HEK293 (cell line): ENCODE data around the gene D2HGDH.

ENCODE experiments used
- CTCF ChIA-PET: fragments of 350-600 bp; formaldehyde crosslinking; extraction: SDS; loops from one replicate; lab custom pipeline; 2021; ENCODE audit warnings: antibody characterized with exemption; lab: Yijun Ruan, JAX
- POLR2A ChIA-PET: fragments of 300-600 bp; formaldehyde crosslinking; extraction: SDS; loops from one replicate; lab custom pipeline; 2020; ENCODE audit warnings: antibody characterized with exemption, inconsistent platforms; lab: Yijun Ruan, JAX
- H3K27ac ChIP-seq: fragments of 200-500 bp; sonication (Bioruptor generic); 2 replicates; pipeline ENCODE4 v1.5.1; 2014; ENCODE audit warnings: low read depth, low read length, control low read depth, inconsistent platforms; ENCODE audit errors: extremely low read depth
- H3K36me3 ChIP-seq, 2 experiments: fragments of 200-500 bp in 1 of 2; sonication (Bioruptor generic) in 1 of 2; 1 replicate in 1 of 2; 2 replicates in 1 of 2; pipeline ENCODE4 v1.5.1; 2014 to 2017; ENCODE audit warnings: inconsistent platforms in 2 of 2, low read length in 2 of 2; ENCODE audit not compliant: control insufficient read depth in 2 of 2, insufficient read depth in 1 of 2
- H3K4me1 ChIP-seq: fragments of 200-500 bp; sonication (Bioruptor generic); 2 replicates; pipeline ENCODE4 v1.5.1; 2014; ENCODE audit warnings: mild to moderate bottlenecking, low read length, inconsistent platforms; ENCODE audit not compliant: control insufficient read depth, insufficient read depth
- H3K4me3 ChIP-seq: 2 replicates; pipeline ENCODE4 v1.5.1; 2011; ENCODE audit warnings: low read depth, mild to moderate bottlenecking, control low read depth, low read length, moderate library complexity
- H3K9me3 ChIP-seq: fragments of 200-500 bp; sonication (Bioruptor generic); 2 replicates; pipeline ENCODE4 v1.5.1; 2014; ENCODE audit warnings: low read depth, low read length, inconsistent platforms; ENCODE audit not compliant: control insufficient read depth, insufficient read depth
- ELK4 ChIP-seq: IDR thresholded peaks from 2 replicates; pipeline ENCODE4 v1.6.1; 2011; ENCODE audit warnings: mild to moderate bottlenecking, low read depth, low read length, borderline replicate concordance
- GLI4 ChIP-seq: fragments of 450-650 bp; formaldehyde crosslinking; IDR thresholded peaks from 2 replicates; pipeline ENCODE4 v1.5.1; 2016; ENCODE audit warnings: missing biosample characterization, missing genetic modification characterization
- GLIS1 ChIP-seq: fragments of 450-650 bp; formaldehyde crosslinking; IDR thresholded peaks from 2 replicates; pipeline ENCODE4 v1.5.1; 2016; ENCODE audit warnings: missing biosample characterization, missing genetic modification characterization
- ZBTB1 ChIP-seq: fragments of 450-650 bp; formaldehyde crosslinking; IDR thresholded peaks from 2 replicates; pipeline ENCODE4 v1.5.1; 2016; ENCODE audit warnings: missing biosample characterization, missing genetic modification characterization
- ZFHX2 ChIP-seq: fragments of 450-650 bp; formaldehyde crosslinking; conservative IDR thresholded peaks from 2 replicates; pipeline ENCODE4 v1.5.1; 2016; ENCODE audit warnings: missing biosample characterization, missing genetic modification characterization
- ZFP41 ChIP-seq: fragments of 450-650 bp; formaldehyde crosslinking; IDR thresholded peaks from 2 replicates; pipeline ENCODE4 v1.5.1; 2016; ENCODE audit warnings: missing biosample characterization, missing genetic modification characterization, borderline replicate concordance
- ZFP69B ChIP-seq: fragments of 450-650 bp; formaldehyde crosslinking; IDR thresholded peaks from 2 replicates; pipeline ENCODE4 v1.5.1; 2016; ENCODE audit warnings: missing biosample characterization, missing genetic modification characterization
- ZNF114 ChIP-seq: fragments of 450-650 bp; formaldehyde crosslinking; IDR thresholded peaks from 2 replicates; pipeline ENCODE4 v1.5.0; 2017; ENCODE audit warnings: missing biosample characterization, missing genetic modification characterization
- ZNF148 ChIP-seq: fragments of 450-650 bp; formaldehyde crosslinking; IDR thresholded peaks from 2 replicates; pipeline ENCODE4 v1.5.0; 2017; ENCODE audit warnings: missing biosample characterization, missing genetic modification characterization, borderline replicate concordance
- ZNF18 ChIP-seq: fragments of 450-650 bp; formaldehyde crosslinking; IDR thresholded peaks from 2 replicates; pipeline ENCODE4 v1.5.1; 2016; ENCODE audit warnings: missing biosample characterization, missing genetic modification characterization
- ZNF184 ChIP-seq: fragments of 450-650 bp; IDR thresholded peaks from 2 replicates; pipeline ENCODE4 v1.5.1; 2018; ENCODE audit warnings: missing biosample characterization, mild to moderate bottlenecking, missing genetic modification characterization
- ZNF248 ChIP-seq: fragments of 450-650 bp; formaldehyde crosslinking; IDR thresholded peaks from 2 replicates; pipeline ENCODE4 v1.5.1; 2017; ENCODE audit warnings: missing biosample characterization, missing genetic modification characterization
- ZNF521 ChIP-seq: fragments of 450-650 bp; formaldehyde crosslinking; IDR thresholded peaks from 2 replicates; pipeline ENCODE4 v1.5.1; 2017; ENCODE audit warnings: missing biosample characterization, mild to moderate bottlenecking, missing genetic modification characterization
- ZNF548 ChIP-seq: fragments of 450-650 bp; formaldehyde crosslinking; IDR thresholded peaks from 2 replicates; pipeline ENCODE4 v1.5.1; 2016; ENCODE audit warnings: missing biosample characterization, missing genetic modification characterization
- ZNF600 ChIP-seq: fragments of 450-650 bp; formaldehyde crosslinking; IDR thresholded peaks from 2 replicates; pipeline ENCODE4 v1.5.1; 2016; ENCODE audit warnings: missing biosample characterization, missing genetic modification characterization
- ZSCAN30 ChIP-seq: fragments of 450-650 bp; IDR thresholded peaks from 2 replicates; pipeline ENCODE4 v1.5.1; 2018; ENCODE audit warnings: missing biosample characterization, mild to moderate bottlenecking, missing genetic modification characterization, moderate library complexity
- ZSCAN5A ChIP-seq: fragments of 450-650 bp; formaldehyde crosslinking; IDR thresholded peaks from 2 replicates; pipeline ENCODE4 v1.5.1; 2016; ENCODE audit warnings: missing biosample characterization, missing genetic modification characterization

Gene D2HGDH

GRCh38 chr2:241811952-241812729, 77.7 kb downstream of the D2HGDH start:
- TF ChIP-seq ZFP41 (tag by site-specific recombination), result no peak
- TF ChIP-seq ZNF18 (tag by site-specific recombination), result no peak
- TF ChIP-seq ZBTB1, result no peak
- TF ChIP-seq ZSCAN5A, result no peak
- no peak for TF ChIP-seq ZNF148 (tag by site-specific recombination)
- TF ChIP-seq GLI4 (tag by site-specific recombination), result no peak
- no peak for TF ChIP-seq ELK4
- TF ChIP-seq ZNF521 (tag by site-specific recombination), result no peak
- TF ChIP-seq ZNF248, result no peak
- TF ChIP-seq ZNF114 (tag by site-specific recombination), result no peak
- no peak for TF ChIP-seq ZNF548
- TF ChIP-seq ZFHX2, result no peak
- no peak for TF ChIP-seq ZFP69B (tag by site-specific recombination)
- TF ChIP-seq ZNF184, result no peak
- no peak for TF ChIP-seq GLIS1 (tag by site-specific recombination)
- TF ChIP-seq, all 188 proteins: peak for 0
- ChIA-PET POLR2A (no interaction called here), CTCF (no interaction called here)
- H3K9me3 ChIP-seq, result no peaks in the 10 kb centered on the region
- H3K27ac ChIP-seq, result no peak overlapping the region
- H3K4me3 ChIP-seq, result no peak overlapping the region
- H3K4me1 ChIP-seq, result no peaks in the 10 kb centered on the region
- H3K36me3 ChIP-seq, result no peaks in the 10 kb centered on the region

GRCh38 chr2:241812730-241813643, 78.6 kb downstream of the D2HGDH start:
- Histone ChIP-seq H3K27ac (no peak overlapping the region), H3K4me3 (no peak overlapping the region), H3K9me3 (no peaks in the 10 kb centered on the region), H3K4me1 (no peaks in the 10 kb centered on the region), H3K36me3 (no peaks in the 10 kb centered on the region)
- POLR2A ChIA-PET, result interaction anchor here (0.6 kb wide), 1 partner anchor 22 kb away, joined by 3 read pairs; no protein-coding TSS in a partner anchor
- TF ChIP-seq ZNF600, result 0 out of 2 replicates have a peak, but pooled peaks have one; percentile 37
- no peak for TF ChIP-seq ZSCAN30 (tag by site-specific recombination)
- CTCF ChIA-PET, result no interaction called here
